Measurements from ENCODE around the gene GRM1.

DNA sequence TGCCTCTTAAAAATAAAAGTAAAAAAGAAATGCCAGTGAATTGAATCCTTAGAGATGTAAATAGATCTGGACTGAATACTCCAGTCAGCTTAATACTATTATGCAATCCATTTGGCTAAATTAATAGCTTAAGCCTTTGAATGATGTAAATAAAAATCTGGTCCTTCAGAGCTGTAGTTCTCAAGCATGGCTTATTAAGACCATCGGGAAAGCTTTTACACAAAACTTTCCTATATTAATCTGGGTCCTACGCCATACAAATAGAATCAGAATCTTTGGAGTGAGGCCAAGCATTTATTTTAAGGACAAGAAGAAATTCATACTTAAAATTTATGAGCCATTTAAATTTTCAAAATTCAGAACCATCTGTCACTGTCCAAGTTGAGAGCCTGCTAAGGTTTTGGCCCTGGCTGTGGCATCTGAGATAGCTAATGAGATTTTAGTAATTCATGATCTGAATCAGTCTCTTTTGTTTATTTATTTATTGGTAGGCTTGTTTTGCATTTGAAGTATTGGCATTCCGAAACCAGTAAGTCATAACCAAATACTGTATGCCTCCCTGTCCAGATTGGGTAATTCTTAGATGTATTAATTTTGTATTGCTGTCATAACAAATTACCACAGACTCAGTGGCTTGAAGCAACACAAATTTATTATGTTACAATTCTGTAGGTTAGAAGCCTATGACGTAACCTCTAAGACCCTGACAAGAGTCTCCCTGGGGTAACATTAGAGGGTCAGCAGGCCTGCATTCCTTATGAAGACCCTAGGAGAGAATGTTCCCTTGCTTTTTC, 286.7 kb downstream of the GRM1 start:
- TF ChIP-seq CTCF (conservative IDR thresholded peaks at IDR 0.05; ENCODE audit: low read length) (no peak), EZH2phosphoT487 (IDR thresholded peaks at IDR 0.05; ENCODE audit: borderline replicate concordance) (no peak)

Data from Loucy (cell line).